Measurements from ENCODE around the gene SMLR1.

DNA sequence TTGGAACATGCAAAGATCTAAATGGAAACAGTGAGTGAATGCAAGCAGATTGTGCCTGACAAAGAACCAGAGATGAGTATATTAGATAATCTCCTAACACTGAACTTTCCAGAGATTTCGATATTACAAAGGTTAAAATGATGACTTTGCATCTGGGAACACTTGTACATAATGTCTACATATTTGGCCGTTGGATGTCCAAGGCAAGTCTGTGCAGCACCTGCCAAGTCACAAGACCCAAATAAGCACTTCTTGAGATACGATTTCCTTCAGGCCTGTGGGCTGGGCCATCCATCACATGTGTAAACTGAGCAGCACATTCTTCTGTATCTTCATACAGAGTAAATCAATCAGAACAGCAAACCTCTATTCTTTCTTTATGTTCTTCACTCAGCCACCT lies 32.5 kb upstream of the SMLR1 start:
- TF ChIP-seq EZH2 (IDR thresholded peaks at IDR 0.05) (no peak), YY1 (IDR thresholded peaks at IDR 0.05; ENCODE audit: extremely low read depth, insufficient replicate concordance, low read depth, low read length) (no peak), JUND (IDR thresholded peaks at IDR 0.05) (no peak), EZH2phosphoT487 (IDR thresholded peaks at IDR 0.05; ENCODE audit: borderline replicate concordance) (no peak), MAX (IDR thresholded peaks at IDR 0.05) (no peak), ZNF274 (IDR thresholded peaks at IDR 0.05; ENCODE audit: low read depth, low read length) (no peak), POLR2A (IDR thresholded peaks at IDR 0.05; ENCODE audit: borderline replicate concordance, extremely low read depth, insufficient read depth, insufficient read length) (no peak), RAD21 (IDR thresholded peaks at IDR 0.05; ENCODE audit: low read depth) (no peak), POLR2AphosphoS5 (IDR thresholded peaks at IDR 0.05; ENCODE audit: low read depth, low read length) (no peak), SP1 (IDR thresholded peaks at IDR 0.05; ENCODE audit: low read depth) (no peak), CEBPB (IDR thresholded peaks at IDR 0.05; ENCODE audit: low read depth) (no peak), SRF (IDR thresholded peaks at IDR 0.05; ENCODE audit: low read depth) (no peak)
- TF ChIP-seq, protein P1, sequence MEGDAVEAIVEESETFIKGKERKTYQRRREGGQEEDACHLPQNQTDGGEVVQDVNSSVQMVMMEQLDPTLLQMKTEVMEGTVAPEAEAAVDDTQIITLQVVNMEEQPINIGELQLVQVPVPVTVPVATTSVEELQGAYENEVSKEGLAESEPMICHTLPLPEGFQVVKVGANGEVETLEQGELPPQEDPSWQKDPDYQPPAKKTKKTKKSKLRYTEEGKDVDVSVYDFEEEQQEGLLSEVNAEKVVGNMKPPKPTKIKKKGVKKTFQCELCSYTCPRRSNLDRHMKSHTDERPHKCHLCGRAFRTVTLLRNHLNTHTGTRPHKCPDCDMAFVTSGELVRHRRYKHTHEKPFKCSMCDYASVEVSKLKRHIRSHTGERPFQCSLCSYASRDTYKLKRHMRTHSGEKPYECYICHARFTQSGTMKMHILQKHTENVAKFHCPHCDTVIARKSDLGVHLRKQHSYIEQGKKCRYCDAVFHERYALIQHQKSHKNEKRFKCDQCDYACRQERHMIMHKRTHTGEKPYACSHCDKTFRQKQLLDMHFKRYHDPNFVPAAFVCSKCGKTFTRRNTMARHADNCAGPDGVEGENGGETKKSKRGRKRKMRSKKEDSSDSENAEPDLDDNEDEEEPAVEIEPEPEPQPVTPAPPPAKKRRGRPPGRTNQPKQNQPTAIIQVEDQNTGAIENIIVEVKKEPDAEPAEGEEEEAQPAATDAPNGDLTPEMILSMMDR (IDR thresholded peaks at IDR 0.05 in 2 of 3, conservative IDR thresholded peaks at IDR 0.05 in 1 of 3; ENCODE audit: borderline replicate concordance in 1 of 3, insufficient read depth in 1 of 3, low read depth in 2 of 3, low read length in 2 of 3), result no peak
- TF ChIP-seq, protein P2, sequence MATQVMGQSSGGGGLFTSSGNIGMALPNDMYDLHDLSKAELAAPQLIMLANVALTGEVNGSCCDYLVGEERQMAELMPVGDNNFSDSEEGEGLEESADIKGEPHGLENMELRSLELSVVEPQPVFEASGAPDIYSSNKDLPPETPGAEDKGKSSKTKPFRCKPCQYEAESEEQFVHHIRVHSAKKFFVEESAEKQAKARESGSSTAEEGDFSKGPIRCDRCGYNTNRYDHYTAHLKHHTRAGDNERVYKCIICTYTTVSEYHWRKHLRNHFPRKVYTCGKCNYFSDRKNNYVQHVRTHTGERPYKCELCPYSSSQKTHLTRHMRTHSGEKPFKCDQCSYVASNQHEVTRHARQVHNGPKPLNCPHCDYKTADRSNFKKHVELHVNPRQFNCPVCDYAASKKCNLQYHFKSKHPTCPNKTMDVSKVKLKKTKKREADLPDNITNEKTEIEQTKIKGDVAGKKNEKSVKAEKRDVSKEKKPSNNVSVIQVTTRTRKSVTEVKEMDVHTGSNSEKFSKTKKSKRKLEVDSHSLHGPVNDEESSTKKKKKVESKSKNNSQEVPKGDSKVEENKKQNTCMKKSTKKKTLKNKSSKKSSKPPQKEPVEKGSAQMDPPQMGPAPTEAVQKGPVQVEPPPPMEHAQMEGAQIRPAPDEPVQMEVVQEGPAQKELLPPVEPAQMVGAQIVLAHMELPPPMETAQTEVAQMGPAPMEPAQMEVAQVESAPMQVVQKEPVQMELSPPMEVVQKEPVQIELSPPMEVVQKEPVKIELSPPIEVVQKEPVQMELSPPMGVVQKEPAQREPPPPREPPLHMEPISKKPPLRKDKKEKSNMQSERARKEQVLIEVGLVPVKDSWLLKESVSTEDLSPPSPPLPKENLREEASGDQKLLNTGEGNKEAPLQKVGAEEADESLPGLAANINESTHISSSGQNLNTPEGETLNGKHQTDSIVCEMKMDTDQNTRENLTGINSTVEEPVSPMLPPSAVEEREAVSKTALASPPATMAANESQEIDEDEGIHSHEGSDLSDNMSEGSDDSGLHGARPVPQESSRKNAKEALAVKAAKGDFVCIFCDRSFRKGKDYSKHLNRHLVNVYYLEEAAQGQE (IDR thresholded peaks at IDR 0.05; ENCODE audit: low read depth), result no peak

All from HCT116 (cell line).